Suprapubic skin (tissue), 4 donors: Measurements from ENCODE around the gene ARL4C. TPM values are rescaled to one million over a fixed set of nuclear protein-coding genes. Genes with fewer than 3 reads are reported as not detected.

Source experiments
- DNase-seq, 2 donors: peaks; one replicate each; pipeline ENCODE4 v3.0.0-alpha.2; 2019; ENCODE audit warnings: low spot score in 2 of 2
- H3K27ac ChIP-seq: fragments of 200-600 bp; sonication (generic); one replicate; pipeline ENCODE4 v1.5.1; 2019
- H3K27me3 ChIP-seq: fragments of 200-600 bp; sonication (generic); one replicate; pipeline ENCODE4 v1.5.1; 2019
- H3K36me3 ChIP-seq: fragments of 200-600 bp; sonication (generic); one replicate; pipeline ENCODE4 v1.5.1; 2019
- H3K4me1 ChIP-seq: fragments of 200-600 bp; sonication (generic); one replicate; pipeline ENCODE4 v1.5.1; 2019
- H3K4me3 ChIP-seq: fragments of 200-600 bp; sonication (generic); one replicate; pipeline ENCODE4 v1.5.1; 2019; ENCODE audit warnings: mild to moderate bottlenecking
- H3K9me3 ChIP-seq: fragments of 200-600 bp; sonication (generic); one replicate; pipeline ENCODE4 v1.5.1; 2019
- CTCF ChIP-seq, 2 donors: fragments of 200-600 bp in 1 of 2; fragments of 450-650 bp in 1 of 2; sonication (generic) in 1 of 2; IDR thresholded peaks; one replicate each; pipeline ENCODE4 v1.5.1; 2016 to 2019; ENCODE audit warnings: antibody characterized with exemption in 2 of 2, mild to moderate bottlenecking in 1 of 2, moderate library complexity in 1 of 2
- EP300 ChIP-seq: sonication (generic); formaldehyde crosslinking; IDR thresholded peaks from one replicate; pipeline ENCODE4 v1.6.1; 2017; ENCODE audit warnings: antibody characterized with exemption
- POLR2A ChIP-seq, 2 donors: fragments of 450-650 bp; IDR thresholded peaks; one replicate each; pipeline ENCODE4 v1.6.1; 2017; ENCODE audit warnings: antibody characterized with exemption in 2 of 2, mild to moderate bottlenecking in 2 of 2, moderate library complexity in 2 of 2
- POLR2AphosphoS5 ChIP-seq, 3 donors: sonication (generic); formaldehyde crosslinking; IDR thresholded peaks; one replicate each; pipeline ENCODE4 v1.6.1; 2017; ENCODE audit warnings: antibody characterized with exemption in 3 of 3
- WGBS: methylation state at CpG from one replicate; pipeline ENCODE4 v1.1.5; 2018; 5-methylcytosine and 5-hydroxymethylcytosine counted together
- total RNA-seq, 4 donors: library from RNA; depleted of rRNA; stranded (reverse); fragments of >200 nt; gene quantifications; one replicate each; pipeline ENCODE4 v1.1.0, GENCODE V29; 2016

ARL4C gene
- total RNA-seq, 4 donors from 2014 or later, result 35.8 to 64.4 (median 45.7) TPM

GRCh38 chr2:234494361-234495250 lies 2.3 kb downstream of the ARL4C start:
- TF ChIP-seq POLR2A (IDR thresholded peaks at IDR 0.05) (no peak), CTCF (IDR thresholded peaks at IDR 0.05) (no peak), EP300 (no peak), POLR2AphosphoS5 (IDR thresholded peaks at IDR 0.05) (no peak)
- no peaks in the 10 kb centered on the region for H3K9me3 ChIP-seq
- WGBS, result 25% methylated on average over 9 of the region's 9 CpGs
- peak overlapping the region; percentile 93 for H3K27ac ChIP-seq
- H3K36me3 ChIP-seq, result no peaks in the 10 kb centered on the region
- peak overlapping the region; percentile 70 for H3K4me3 ChIP-seq
- no peaks in the 10 kb centered on the region for H3K27me3 ChIP-seq
- no peak for DNase-seq
- H3K4me1 ChIP-seq, result peaks cover 33% of the 10 kb centered on the region

- H3K4me3 ChIP-seq, result peak overlapping the region; percentile 70
- H3K9me3 ChIP-seq, result no peaks in the 10 kb centered on the region
- no peaks in the 10 kb centered on the region for H3K27me3 ChIP-seq
- no peaks in the 10 kb centered on the region for H3K36me3 ChIP-seq
- H3K4me1 ChIP-seq, result peaks cover 33% of the 10 kb centered on the region
- TF ChIP-seq EP300, result no peak
- no peak for TF ChIP-seq CTCF (IDR thresholded peaks at IDR 0.05)
- no peak for TF ChIP-seq POLR2AphosphoS5 (IDR thresholded peaks at IDR 0.05)
- no peak for TF ChIP-seq POLR2A (IDR thresholded peaks at IDR 0.05)
- no peak overlapping the region for H3K27ac ChIP-seq
- 34% methylated on average over 4 of the region's 4 CpGs for WGBS
- DNase-seq, result no peak
These were observed 3.1 kb downstream of the ARL4C start for GRCh38 chr2:234493796-234494195.

GRCh38 chr2:234492717-234493485 lies 4.0 kb downstream of the ARL4C start:
- peak overlapping the region; percentile 70 for H3K4me3 ChIP-seq
- DNase-seq, result no peak
- WGBS, result 61% methylated on average over 10 of the region's 10 CpGs
- H3K27ac ChIP-seq, result no peak overlapping the region
- no peaks in the 10 kb centered on the region for H3K27me3 ChIP-seq
- H3K9me3 ChIP-seq, result no peaks in the 10 kb centered on the region
- H3K4me1 ChIP-seq, result peaks cover 33% of the 10 kb centered on the region
- H3K36me3 ChIP-seq, result no peaks in the 10 kb centered on the region
- no peak for TF ChIP-seq EP300
- TF ChIP-seq POLR2AphosphoS5 (IDR thresholded peaks at IDR 0.05), result no peak
- no peak for TF ChIP-seq CTCF (IDR thresholded peaks at IDR 0.05)
- no peak for TF ChIP-seq POLR2A (IDR thresholded peaks at IDR 0.05)

GRCh38 chr2:234491897-234492296 lies 5.0 kb downstream of the ARL4C start:
- no peak for DNase-seq

More at GRCh38 chr2:234491897-234492296, 5.0 kb downstream of the ARL4C start:
- Histone ChIP-seq H3K27me3 (no peaks in the 10 kb centered on the region), H3K36me3 (no peaks in the 10 kb centered on the region), H3K4me3 (no peak overlapping the region), H3K27ac (no peak overlapping the region), H3K9me3 (no peaks in the 10 kb centered on the region), H3K4me1 (peaks cover 28% of the 10 kb centered on the region)
- TF ChIP-seq POLR2A (IDR thresholded peaks at IDR 0.05) (no peak), EP300 (no peak), CTCF (IDR thresholded peaks at IDR 0.05) (no peak), POLR2AphosphoS5 (IDR thresholded peaks at IDR 0.05) (no peak)
- 75% methylated on average over 5 of the region's 5 CpGs for WGBS
